ENCODE results near the gene PBX1.

Gene PBX1

GRCh38 chr1:164841702-164842465, 282.9 kb downstream of the PBX1 start:
- no peak for DNase-seq (ENCODE audit: low read depth)
- no peak overlapping the region for H3K4me3 ChIP-seq (ENCODE audit: control insufficient read depth, low read depth, low read length)
- no peak for TF ChIP-seq CTCF (IDR thresholded peaks at IDR 0.05; ENCODE audit: control insufficient read depth, insufficient read depth, low read depth, low read length, missing control alignments)

- no peak for TF ChIP-seq CTCF (IDR thresholded peaks at IDR 0.05; ENCODE audit: control insufficient read depth, insufficient read depth, low read depth, low read length, missing control alignments)
- H3K4me3 ChIP-seq (ENCODE audit: control insufficient read depth, low read depth, low read length) = no peak overlapping the region
- DNase-seq (ENCODE audit: low read depth) = no peak
Observed at GRCh38 chr1:164842870-164843269, 283.9 kb downstream of the PBX1 start.

- no peak for DNase-seq (ENCODE audit: low read depth)
- no peak overlapping the region for H3K4me3 ChIP-seq (ENCODE audit: control insufficient read depth, low read depth, low read length)
- TF ChIP-seq CTCF (IDR thresholded peaks at IDR 0.05; ENCODE audit: control insufficient read depth, insufficient read depth, low read depth, low read length, missing control alignments) = no peak
Observed at GRCh38 chr1:164843743-164844500, 284.9 kb downstream of the PBX1 start.

- no peak for TF ChIP-seq CTCF (IDR thresholded peaks at IDR 0.05; ENCODE audit: control insufficient read depth, insufficient read depth, low read depth, low read length, missing control alignments)
- no peak for DNase-seq (ENCODE audit: low read depth)
- no peak overlapping the region for H3K4me3 ChIP-seq (ENCODE audit: control insufficient read depth, low read depth, low read length)
Observed at GRCh38 chr1:164846731-164847691, 288.0 kb downstream of the PBX1 start.

DNA sequence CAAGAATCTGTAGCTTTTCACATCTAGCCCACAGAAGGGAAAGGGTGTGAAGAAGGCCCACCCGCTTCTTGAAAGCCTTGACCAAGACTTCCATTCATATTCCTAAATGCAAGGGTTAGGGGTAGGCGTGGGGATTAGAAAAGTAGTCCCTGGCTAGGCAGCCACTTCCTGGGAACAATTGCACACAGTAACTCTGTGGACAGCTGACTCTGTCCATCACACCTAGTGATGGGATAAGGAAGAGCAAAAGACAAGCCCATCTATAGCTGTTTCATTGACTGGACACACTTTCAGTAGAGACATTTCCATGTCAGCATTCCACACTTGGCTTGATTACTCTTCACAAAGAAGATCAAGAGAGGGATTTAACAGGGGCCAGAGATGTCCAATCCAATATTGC, 294.2 kb downstream of the PBX1 start:
- no peak overlapping the region for H3K4me3 ChIP-seq (ENCODE audit: control insufficient read depth, low read depth, low read length)
- DNase-seq (ENCODE audit: low read depth) = no peak
- TF ChIP-seq CTCF (IDR thresholded peaks at IDR 0.05; ENCODE audit: control insufficient read depth, insufficient read depth, low read depth, low read length, missing control alignments) = no peak

DNA sequence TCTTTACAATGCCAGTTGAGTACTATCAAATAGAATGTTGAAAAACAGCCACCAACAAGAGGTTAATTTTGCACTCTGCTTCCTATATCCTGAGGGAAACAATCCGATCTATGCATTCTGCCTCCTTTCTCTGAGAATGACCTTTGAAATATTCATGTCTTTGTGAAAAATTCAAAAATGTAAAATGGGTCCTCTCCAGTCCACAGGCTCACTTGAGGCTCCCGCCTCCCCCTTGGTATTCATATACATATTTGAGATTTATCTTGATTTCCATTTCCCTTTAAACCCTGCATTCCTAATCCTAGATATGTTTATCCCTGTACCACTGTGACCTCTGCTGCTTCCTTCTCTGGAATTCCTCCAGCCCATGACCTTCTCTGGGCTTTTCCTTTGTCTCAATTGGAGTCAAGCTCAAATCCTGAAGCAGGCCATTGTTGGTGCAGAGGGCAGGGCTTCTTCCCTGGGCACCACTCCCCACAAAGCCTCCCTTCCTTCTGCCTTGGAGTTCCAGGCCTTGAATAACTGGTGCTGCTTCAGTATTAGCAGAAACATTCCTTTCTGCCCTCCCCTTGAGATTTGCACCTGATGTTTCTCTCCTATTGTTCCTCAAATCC, 296.8 kb downstream of the PBX1 start:
- no peak for TF ChIP-seq CTCF (IDR thresholded peaks at IDR 0.05; ENCODE audit: control insufficient read depth, insufficient read depth, low read depth, low read length, missing control alignments)
- H3K4me3 ChIP-seq (ENCODE audit: control insufficient read depth, low read depth, low read length) = no peak overlapping the region
- no peak for DNase-seq (ENCODE audit: low read depth)
